Natural killer cell (primary cell): ENCODE measurements around the gene SORCS2. TPM values are rescaled to one million over a fixed set of nuclear protein-coding genes. Genes with fewer than 3 reads are reported as not detected.

Experiments
- ATAC-seq, 3 donors: fragments of 150-1000 bp in 2 of 3; fragments of 200-7000 bp in 1 of 3; cut with Tn5 transposase; 1 replicate in 1 of 3; 2 replicates in 2 of 3; pipeline ENCODE4 v1.10.0; 2021; ENCODE audit warnings: mild to moderate bottlenecking in 2 of 3, moderate library complexity in 2 of 3
- DNase-seq, 2 donors: peaks; one replicate each; pipeline versions ENCODE4 v3.0.0 to v3.0.0-alpha.2; 2013 to 2021; ENCODE audit warnings: mixed read lengths in 1 of 2
- H3K27ac ChIP-seq: one replicate; pipeline ENCODE4 v1.5.1; 2013; ENCODE audit warnings: mild to moderate bottlenecking, low read length
- H3K27me3 ChIP-seq: one replicate; pipeline ENCODE4 v1.6.1; 2013; ENCODE audit warnings: low read length; ENCODE audit not compliant: control insufficient read depth, insufficient read depth
- H3K36me3 ChIP-seq: one replicate; pipeline ENCODE4 v1.6.1; 2013; ENCODE audit warnings: low read length; ENCODE audit not compliant: control insufficient read depth, insufficient read depth
- H3K4me1 ChIP-seq: one replicate; pipeline ENCODE4 v1.6.1; 2013; ENCODE audit warnings: low read length; ENCODE audit not compliant: control insufficient read depth, insufficient read depth
- H3K4me3 ChIP-seq: one replicate; pipeline ENCODE4 v1.5.1; 2013; ENCODE audit warnings: low read length
- H3K9me3 ChIP-seq: one replicate; pipeline ENCODE4 v1.6.1; 2013; ENCODE audit warnings: low read length; ENCODE audit not compliant: control insufficient read depth, insufficient read depth
- H3K27ac Mint-ChIP-seq, 2 donors: one replicate each; pipeline ENCODE4 v1.8.0; 2022; ENCODE audit warnings: mild to moderate bottlenecking in 2 of 2, mixed read lengths in 2 of 2, moderate library complexity in 1 of 2
- H3K27me3 Mint-ChIP-seq, 2 donors: one replicate each; pipeline ENCODE4 v1.8.0; 2022; ENCODE audit warnings: low read depth in 2 of 2, mixed read lengths in 2 of 2
- H3K36me3 Mint-ChIP-seq: one replicate; pipeline ENCODE4 v1.8.0; 2022; ENCODE audit warnings: mixed read lengths
- H3K4me1 Mint-ChIP-seq, 2 donors: one replicate each; pipeline ENCODE4 v1.8.0; 2022; ENCODE audit warnings: mixed read lengths in 2 of 2
- H3K4me3 Mint-ChIP-seq: one replicate; pipeline ENCODE4 v1.8.0; 2022; ENCODE audit warnings: mild to moderate bottlenecking, moderate library complexity, mixed read lengths
- H3K9me3 Mint-ChIP-seq, 2 donors: one replicate each; pipeline ENCODE4 v1.8.0; 2022; ENCODE audit warnings: mixed read lengths in 2 of 2
- WGBS: methylation state at CpG from one replicate; pipeline ENCODE4 v1.1.7; 2013; ENCODE audit warnings: missing lambda C conversion rate; ENCODE audit not compliant: insufficient coverage; 5-methylcytosine and 5-hydroxymethylcytosine counted together
- intact Hi-C: fragments of 100-400 bp; cut with micrococcal nuclease; formaldehyde crosslinking; loops from one replicate; pipeline ENCODE4 v1.14.2; 2022
- total RNA-seq, 4 donors: library from RNA; stranded (reverse); fragments of 120-200 nt in 1 of 4; gene quantifications; one replicate each; pipeline versions ENCODE4 v1.2.3 to v1.2.4, GENCODE V29; 2013 to 2022
- TF ChIP-seq, protein P1 (sequence below): fragments of 200-600 bp; IDR thresholded peaks from one replicate; pipeline ENCODE4 v1.8.0; 2022; ENCODE audit warnings: antibody characterized with exemption

Gene SORCS2
- total RNA-seq, 3 donors from 2014 or later (not counting 1 experiment from before 2014, with no cell fraction given): 1.2 to 2.5 (median 1.4) TPM

DNA sequence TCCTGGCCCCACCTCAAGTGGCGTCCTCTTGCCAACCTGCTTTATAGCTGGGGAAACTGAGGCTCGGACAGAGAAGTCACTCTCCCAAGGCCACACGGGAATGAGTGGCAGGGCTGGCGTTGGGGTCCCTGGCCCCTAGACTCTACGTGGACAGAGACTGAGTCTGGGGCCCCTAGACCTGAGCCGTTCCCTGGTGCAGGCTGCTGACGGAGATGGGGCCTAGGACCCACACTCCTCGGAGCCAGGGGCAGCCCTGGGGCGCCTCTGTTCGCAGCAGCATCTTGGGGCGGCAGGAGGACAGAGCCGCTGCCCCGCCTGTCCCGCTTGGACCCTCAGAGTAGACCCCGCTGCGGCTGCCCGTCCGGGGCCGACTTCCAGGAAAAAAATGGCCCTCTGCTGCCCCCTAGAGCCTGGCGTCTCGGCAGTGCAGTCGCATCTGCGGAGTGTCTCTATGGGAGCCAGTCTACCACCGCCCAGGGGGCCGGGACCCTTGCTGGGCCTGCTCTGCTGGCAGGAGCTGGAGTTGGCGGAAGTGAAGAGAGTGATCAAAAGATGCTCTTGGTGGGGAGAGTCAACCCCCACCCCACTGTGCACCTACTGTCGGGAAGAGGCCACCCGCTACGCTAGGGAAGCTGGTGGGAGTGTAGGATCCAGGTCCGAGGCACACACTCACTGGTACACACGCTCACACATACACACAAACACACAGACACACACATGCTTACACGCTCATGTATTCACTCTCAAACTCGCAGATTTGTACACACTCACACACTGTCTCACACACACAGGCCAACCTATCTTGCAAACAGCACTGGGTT, 527.2 kb downstream of the SORCS2 start:
- H3K4me1 ChIP-seq: peaks cover 7% of the 10 kb centered on the region
- no peaks in the 10 kb centered on the region for H3K36me3 ChIP-seq
- ATAC-seq (peak; percentile 58 to 86 (median 79)), DNase-seq (peak; percentile 69 to 71)
- Mint-ChIP-seq H3K4me1 (peaks cover 24 to 42% of the 10 kb centered on the region in 2 donors), H3K4me3 (no peak overlapping the region), H3K27ac (no peak overlapping the region), H3K9me3 (peaks cover 5 to 7% of the 10 kb centered on the region in 2 donors), H3K27me3 (peaks cover 18 to 20% of the 10 kb centered on the region in 2 donors), H3K36me3 (no peaks in the 10 kb centered on the region)
- WGBS: 30% methylated on average over 33 of the region's 33 CpGs
- H3K4me3 ChIP-seq: no peak overlapping the region
- TF ChIP-seq, protein P1, sequence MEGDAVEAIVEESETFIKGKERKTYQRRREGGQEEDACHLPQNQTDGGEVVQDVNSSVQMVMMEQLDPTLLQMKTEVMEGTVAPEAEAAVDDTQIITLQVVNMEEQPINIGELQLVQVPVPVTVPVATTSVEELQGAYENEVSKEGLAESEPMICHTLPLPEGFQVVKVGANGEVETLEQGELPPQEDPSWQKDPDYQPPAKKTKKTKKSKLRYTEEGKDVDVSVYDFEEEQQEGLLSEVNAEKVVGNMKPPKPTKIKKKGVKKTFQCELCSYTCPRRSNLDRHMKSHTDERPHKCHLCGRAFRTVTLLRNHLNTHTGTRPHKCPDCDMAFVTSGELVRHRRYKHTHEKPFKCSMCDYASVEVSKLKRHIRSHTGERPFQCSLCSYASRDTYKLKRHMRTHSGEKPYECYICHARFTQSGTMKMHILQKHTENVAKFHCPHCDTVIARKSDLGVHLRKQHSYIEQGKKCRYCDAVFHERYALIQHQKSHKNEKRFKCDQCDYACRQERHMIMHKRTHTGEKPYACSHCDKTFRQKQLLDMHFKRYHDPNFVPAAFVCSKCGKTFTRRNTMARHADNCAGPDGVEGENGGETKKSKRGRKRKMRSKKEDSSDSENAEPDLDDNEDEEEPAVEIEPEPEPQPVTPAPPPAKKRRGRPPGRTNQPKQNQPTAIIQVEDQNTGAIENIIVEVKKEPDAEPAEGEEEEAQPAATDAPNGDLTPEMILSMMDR: peak; percentile 94
- peaks cover under 1% of the 10 kb centered on the region for H3K9me3 ChIP-seq
- intact Hi-C loops: loop anchor here (1.0 to 10.0 kb wide), 2 partner anchors 285 to 527 kb away; partner anchors contain the start of genes PSAPL1 and SORCS2
- H3K27me3 ChIP-seq: peaks cover 7% of the 10 kb centered on the region
- H3K27ac ChIP-seq: no peak overlapping the region

DNA sequence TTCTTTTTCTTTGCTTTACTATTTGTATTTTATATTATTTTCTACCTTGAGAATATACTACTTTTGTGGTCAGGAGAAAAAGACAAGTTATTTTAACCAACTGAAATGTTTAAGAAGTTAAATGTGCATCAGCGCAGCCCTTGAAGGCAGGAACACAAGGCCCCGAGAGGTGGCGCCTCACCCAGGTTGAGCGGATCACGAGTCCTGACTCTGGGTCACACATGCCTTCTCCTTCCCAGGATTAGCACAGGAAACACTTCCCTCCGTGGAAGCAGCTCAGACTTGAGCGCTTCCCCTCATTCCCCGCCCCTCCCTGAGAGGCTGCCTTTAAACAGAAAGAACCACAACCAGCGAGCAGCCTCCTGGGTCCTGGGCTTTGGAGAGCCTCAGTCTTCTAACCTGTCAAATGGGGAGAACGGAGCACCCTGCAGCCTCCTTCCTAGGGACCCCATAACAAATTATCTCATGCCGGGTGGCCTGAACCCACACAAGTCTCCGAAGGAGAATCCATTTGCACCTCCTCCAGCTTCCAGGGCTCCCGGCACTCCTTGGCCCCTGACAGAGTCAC, 529.7 kb downstream of the SORCS2 start:
- Histone ChIP-seq H3K36me3 (no peaks in the 10 kb centered on the region), H3K27me3 (peaks cover 7% of the 10 kb centered on the region), H3K4me3 (no peak overlapping the region), H3K4me1 (peaks cover 7% of the 10 kb centered on the region), H3K27ac (no peak overlapping the region), H3K9me3 (no peaks in the 10 kb centered on the region)
- no peak overlapping the region for H3K4me3 Mint-ChIP-seq
- 57% methylated on average over 13 of the region's 13 CpGs for WGBS
- ATAC-seq (no peak), DNase-seq (peak in 1 of 2 donors; percentile 23)
- H3K36me3 Mint-ChIP-seq: no peaks in the 10 kb centered on the region
- no peak overlapping the region for H3K27ac Mint-ChIP-seq
- peaks cover 24 to 34% of the 10 kb centered on the region in 2 donors for H3K4me1 Mint-ChIP-seq
- TF ChIP-seq, protein P1: no peak
- H3K27me3 Mint-ChIP-seq: peaks cover 17 to 18% of the 10 kb centered on the region in 2 donors
- peaks cover 5 to 9% of the 10 kb centered on the region in 2 donors for H3K9me3 Mint-ChIP-seq
- intact Hi-C loops: no loop called here

DNA sequence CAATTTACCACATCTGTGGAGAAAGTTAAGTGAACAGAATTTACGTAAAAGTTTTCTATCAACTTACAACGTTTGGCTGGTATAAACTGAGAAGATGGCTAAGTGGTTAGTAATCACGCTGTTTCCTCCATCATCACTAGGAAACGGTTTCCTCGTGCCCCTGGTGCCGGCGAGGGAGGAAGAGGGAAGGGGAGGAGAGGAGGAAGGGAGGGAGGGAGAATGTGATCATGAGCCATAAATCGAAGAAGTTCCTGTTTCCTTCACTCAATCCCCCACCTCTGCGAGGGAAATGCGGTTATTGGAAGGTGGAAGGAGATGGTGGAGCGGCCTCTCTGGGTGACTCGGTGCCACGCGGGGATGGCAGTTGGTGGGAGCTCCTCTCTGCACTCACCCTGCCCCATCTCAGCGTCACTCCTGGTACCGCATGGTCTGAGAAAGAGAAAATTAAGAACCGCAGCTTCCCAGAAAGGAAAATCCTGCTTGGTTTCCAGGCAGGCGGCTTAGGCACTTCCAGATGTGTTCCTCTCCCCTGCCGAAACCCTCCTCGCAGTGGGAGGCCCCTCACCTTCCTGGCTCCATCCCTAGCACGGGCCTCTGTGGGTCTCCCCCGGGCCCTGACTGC, 530.5 kb downstream of the SORCS2 start:
- peaks cover 7% of the 10 kb centered on the region for H3K4me1 ChIP-seq
- no peaks in the 10 kb centered on the region for H3K36me3 Mint-ChIP-seq
- H3K4me3 ChIP-seq: no peak overlapping the region
- ATAC-seq (no peak), DNase-seq (no peak)
- peaks cover 5 to 9% of the 10 kb centered on the region in 2 donors for H3K9me3 Mint-ChIP-seq
- peaks cover 7% of the 10 kb centered on the region for H3K27me3 ChIP-seq
- intact Hi-C loops: no loop called here
- 55% methylated on average over 8 of the region's 22 CpGs for WGBS
- TF ChIP-seq, protein P1: no peak
- H3K36me3 ChIP-seq: no peaks in the 10 kb centered on the region
- no peaks in the 10 kb centered on the region for H3K9me3 ChIP-seq
- peaks cover 21 to 26% of the 10 kb centered on the region in 2 donors for H3K4me1 Mint-ChIP-seq
- H3K27ac ChIP-seq: no peak overlapping the region
- H3K27ac Mint-ChIP-seq: no peak overlapping the region
- H3K4me3 Mint-ChIP-seq: no peak overlapping the region
- peaks cover 15 to 18% of the 10 kb centered on the region in 2 donors for H3K27me3 Mint-ChIP-seq
